Fibroblast of mammary gland (primary cell): Measurements from ENCODE around the gene EPDR1.
A peak's percentile ranks its signal among the peaks of the same experiment; 100 is the strongest.

Experiments used
- DNase-seq: peaks from one replicate; pipeline ENCODE4 v3.0.0-alpha.2; 2010; ENCODE audit warnings: low read depth
- H3K4me3 ChIP-seq: 2 replicates; pipeline ENCODE4 v1.5.1; 2011; ENCODE audit warnings: low read depth, mild to moderate bottlenecking, low read length, moderate library complexity; ENCODE audit not compliant: control insufficient read depth
- CTCF ChIP-seq: conservative IDR thresholded peaks from 2 replicates; pipeline ENCODE4 v1.5.1; 2011; ENCODE audit warnings: low read depth, low read length, inconsistent platforms; ENCODE audit not compliant: control insufficient read depth, insufficient read depth

Gene EPDR1

GRCh38 chr7:37973915-37974314, 53.5 kb downstream of the EPDR1 start:
- no peak overlapping the region for H3K4me3 ChIP-seq

GRCh38 chr7:37974711-37975110, 54.3 kb downstream of the EPDR1 start:
- DNase-seq: no peak
- no peak overlapping the region for H3K4me3 ChIP-seq
- TF ChIP-seq CTCF: no peak

More at GRCh38 chr7:37973915-37974314, 53.5 kb downstream of the EPDR1 start:
- no peak for TF ChIP-seq CTCF
- DNase-seq: no peak

GRCh38 chr7:37977243-37977642, 56.8 kb downstream of the EPDR1 start:
- DNase-seq: peak; percentile 58
- no peak overlapping the region for H3K4me3 ChIP-seq

GRCh38 chr7:37981664-37982063, 61.2 kb downstream of the EPDR1 start:
- no peak for DNase-seq
- H3K4me3 ChIP-seq: no peak overlapping the region
- no peak for TF ChIP-seq CTCF

More at GRCh38 chr7:37977243-37977642, 56.8 kb downstream of the EPDR1 start:
- TF ChIP-seq CTCF: no peak

GRCh38 chr7:37982423-37982822, 62.0 kb downstream of the EPDR1 start:
- peak; percentile 56 for DNase-seq
- H3K4me3 ChIP-seq: no peak overlapping the region
- TF ChIP-seq CTCF: no peak

- DNase-seq: peak; percentile 34
- TF ChIP-seq CTCF: no peak
- H3K4me3 ChIP-seq: no peak overlapping the region
These were observed 64.4 kb downstream of the EPDR1 start for GRCh38 chr7:37984750-37985390.
